OCI-LY1 (cell line): ENCODE data around the gene SLC22A4.

Experiments used
- H2AFZ ChIP-seq: fragments of 200-600 bp; sonication (generic), shearing (Covaris generic); 2 replicates; pipeline ENCODE4 v1.6.0; 2014; ENCODE audit warnings: antibody characterized with exemption, mild to moderate bottlenecking, low read length
- H3F3A ChIP-seq: fragments of 200-600 bp; sonication (generic), shearing (Covaris generic); 2 replicates; pipeline ENCODE4 v1.6.0; 2014; ENCODE audit warnings: mild to moderate bottlenecking, antibody characterized with exemption, low read length, moderate library complexity; ENCODE audit not compliant: insufficient read depth
- H3K27ac ChIP-seq: fragments of 200-600 bp; sonication (generic); 2 replicates; pipeline ENCODE4 v1.5.1; 2014; ENCODE audit warnings: low read length, mixed run types, mild to moderate bottlenecking, low read depth; ENCODE audit not compliant: poor library complexity, severe bottlenecking
- H3K27me3 ChIP-seq: fragments of 200-600 bp; sonication (generic); 2 replicates; pipeline ENCODE4 v1.6.0; 2014; ENCODE audit warnings: antibody characterized with exemption, mild to moderate bottlenecking, low read length, moderate library complexity; ENCODE audit not compliant: insufficient read depth
- H3K36me3 ChIP-seq: fragments of 200-600 bp; sonication (generic); 2 replicates; pipeline ENCODE4 v1.6.1; 2014; ENCODE audit warnings: mild to moderate bottlenecking, antibody characterized with exemption, low read length, moderate library complexity, mixed read lengths; ENCODE audit not compliant: insufficient read depth
- H3K4me1 ChIP-seq: fragments of 200-600 bp; sonication (generic); 2 replicates; pipeline ENCODE4 v1.5.1; 2014; ENCODE audit warnings: mild to moderate bottlenecking, low read length, moderate library complexity; ENCODE audit not compliant: insufficient read depth, severe bottlenecking
- H3K4me2 ChIP-seq: fragments of 200-600 bp; sonication (generic), shearing (Covaris generic); 2 replicates; pipeline ENCODE4 v1.6.1; 2014; ENCODE audit warnings: low read length
- H3K4me3 ChIP-seq: fragments of 200-600 bp; sonication (generic); 2 replicates; pipeline ENCODE4 v1.5.1; 2014; ENCODE audit warnings: low read length, low read depth, mild to moderate bottlenecking, mixed read lengths; ENCODE audit not compliant: poor library complexity, severe bottlenecking
- H3K79me2 ChIP-seq: fragments of 200-600 bp; shearing (Covaris generic); 2 replicates; pipeline ENCODE4 v1.6.1; 2016; ENCODE audit warnings: mixed run types, low read length, mixed read lengths; ENCODE audit not compliant: insufficient read depth
- H3K9ac ChIP-seq: fragments of 200-600 bp; sonication (generic), shearing (Covaris generic); 2 replicates; pipeline ENCODE4 v1.6.1; 2014; ENCODE audit warnings: mild to moderate bottlenecking, low read length, mixed read lengths
- H3K9me2 ChIP-seq: fragments of 200-600 bp; sonication (generic), shearing (Covaris generic); 2 replicates; pipeline ENCODE4 v1.6.1; 2014; ENCODE audit warnings: low read depth, mild to moderate bottlenecking, low read length, mixed read lengths
- H3K9me3 ChIP-seq: fragments of 200-600 bp; shearing (Covaris generic); 2 replicates; pipeline ENCODE4 v1.6.1; 2014; ENCODE audit warnings: low read length, mixed read lengths
- H4K20me1 ChIP-seq: fragments of 200-600 bp; sonication (generic), shearing (Covaris generic); 2 replicates; pipeline ENCODE4 v1.6.0; 2016; ENCODE audit warnings: mild to moderate bottlenecking, low read length; ENCODE audit not compliant: insufficient read depth
- EZH2 ChIP-seq: fragments of 200-600 bp; sonication (generic), shearing (Covaris generic); IDR thresholded peaks from 2 replicates; pipeline ENCODE4 v1.8.0; 2017; ENCODE audit warnings: borderline replicate concordance, mixed run types, mild to moderate bottlenecking, antibody characterized with exemption, low read length, moderate library complexity, mixed read lengths
- TF ChIP-seq, protein P1 (sequence below): fragments of 200-600 bp; sonication (generic), shearing (Covaris generic); IDR thresholded peaks from 2 replicates; pipeline ENCODE4 v1.5.1; 2017; ENCODE audit warnings: mild to moderate bottlenecking, antibody characterized with exemption, low read length, moderate library complexity, mixed read lengths

The SLC22A4 gene

DNA sequence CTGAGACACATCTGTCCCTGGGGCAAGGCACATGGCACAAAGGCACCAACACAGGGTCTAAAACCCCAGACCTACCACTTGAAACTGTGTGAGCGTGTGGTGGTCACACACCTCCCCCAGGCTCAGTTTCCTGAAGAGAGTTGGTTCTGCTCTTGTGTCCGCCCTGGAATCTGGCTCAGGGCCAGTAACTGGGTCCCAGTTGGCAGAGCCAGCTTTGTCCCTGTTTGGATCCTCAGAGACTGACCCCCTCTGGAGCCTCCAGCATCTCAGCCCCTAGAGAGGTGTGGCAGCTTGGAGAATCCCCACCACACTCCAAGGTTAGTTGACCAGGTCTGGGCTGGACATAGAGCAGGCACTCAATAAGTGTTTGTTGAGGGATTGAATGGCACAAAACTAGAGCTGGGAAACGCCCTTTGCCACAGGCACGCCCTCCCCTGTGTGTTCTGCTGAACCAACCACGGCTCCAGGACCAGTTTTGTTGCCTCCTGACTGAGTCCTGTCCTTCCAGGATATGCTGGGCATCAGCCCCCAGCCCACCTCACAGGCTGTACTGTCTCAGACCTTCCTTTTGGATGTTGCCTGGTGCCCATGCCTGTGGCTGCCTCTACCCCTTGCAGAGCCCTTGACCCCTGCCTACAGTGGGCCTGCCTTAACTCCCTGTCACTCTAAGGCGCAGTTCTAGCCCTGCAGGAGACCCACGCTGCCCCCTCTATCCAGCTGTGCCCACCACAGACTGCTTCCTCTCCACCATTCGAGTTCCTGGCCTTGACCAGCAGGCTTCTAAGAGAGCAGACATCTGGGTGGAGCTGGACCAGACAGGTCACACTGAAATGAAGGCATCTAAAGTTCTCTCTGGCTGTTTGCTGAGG, 40.5 kb upstream of the SLC22A4 start:
- Histone ChIP-seq H3K4me2 (no peak overlapping the region), H2AFZ (no peak overlapping the region), H3F3A (no peaks in the 10 kb centered on the region), H4K20me1 (no peaks in the 10 kb centered on the region), H3K4me1 (no peaks in the 10 kb centered on the region), H3K4me3 (no peak overlapping the region), H3K36me3 (no peaks in the 10 kb centered on the region), H3K27ac (no peak overlapping the region), H3K9me2 (no peaks in the 10 kb centered on the region), H3K79me2 (no peaks in the 10 kb centered on the region), H3K27me3 (no peaks in the 10 kb centered on the region), H3K9me3 (no peaks in the 10 kb centered on the region), H3K9ac (no peak overlapping the region)
- no peak for TF ChIP-seq EZH2
- TF ChIP-seq, protein P1, sequence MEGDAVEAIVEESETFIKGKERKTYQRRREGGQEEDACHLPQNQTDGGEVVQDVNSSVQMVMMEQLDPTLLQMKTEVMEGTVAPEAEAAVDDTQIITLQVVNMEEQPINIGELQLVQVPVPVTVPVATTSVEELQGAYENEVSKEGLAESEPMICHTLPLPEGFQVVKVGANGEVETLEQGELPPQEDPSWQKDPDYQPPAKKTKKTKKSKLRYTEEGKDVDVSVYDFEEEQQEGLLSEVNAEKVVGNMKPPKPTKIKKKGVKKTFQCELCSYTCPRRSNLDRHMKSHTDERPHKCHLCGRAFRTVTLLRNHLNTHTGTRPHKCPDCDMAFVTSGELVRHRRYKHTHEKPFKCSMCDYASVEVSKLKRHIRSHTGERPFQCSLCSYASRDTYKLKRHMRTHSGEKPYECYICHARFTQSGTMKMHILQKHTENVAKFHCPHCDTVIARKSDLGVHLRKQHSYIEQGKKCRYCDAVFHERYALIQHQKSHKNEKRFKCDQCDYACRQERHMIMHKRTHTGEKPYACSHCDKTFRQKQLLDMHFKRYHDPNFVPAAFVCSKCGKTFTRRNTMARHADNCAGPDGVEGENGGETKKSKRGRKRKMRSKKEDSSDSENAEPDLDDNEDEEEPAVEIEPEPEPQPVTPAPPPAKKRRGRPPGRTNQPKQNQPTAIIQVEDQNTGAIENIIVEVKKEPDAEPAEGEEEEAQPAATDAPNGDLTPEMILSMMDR = no peak

DNA sequence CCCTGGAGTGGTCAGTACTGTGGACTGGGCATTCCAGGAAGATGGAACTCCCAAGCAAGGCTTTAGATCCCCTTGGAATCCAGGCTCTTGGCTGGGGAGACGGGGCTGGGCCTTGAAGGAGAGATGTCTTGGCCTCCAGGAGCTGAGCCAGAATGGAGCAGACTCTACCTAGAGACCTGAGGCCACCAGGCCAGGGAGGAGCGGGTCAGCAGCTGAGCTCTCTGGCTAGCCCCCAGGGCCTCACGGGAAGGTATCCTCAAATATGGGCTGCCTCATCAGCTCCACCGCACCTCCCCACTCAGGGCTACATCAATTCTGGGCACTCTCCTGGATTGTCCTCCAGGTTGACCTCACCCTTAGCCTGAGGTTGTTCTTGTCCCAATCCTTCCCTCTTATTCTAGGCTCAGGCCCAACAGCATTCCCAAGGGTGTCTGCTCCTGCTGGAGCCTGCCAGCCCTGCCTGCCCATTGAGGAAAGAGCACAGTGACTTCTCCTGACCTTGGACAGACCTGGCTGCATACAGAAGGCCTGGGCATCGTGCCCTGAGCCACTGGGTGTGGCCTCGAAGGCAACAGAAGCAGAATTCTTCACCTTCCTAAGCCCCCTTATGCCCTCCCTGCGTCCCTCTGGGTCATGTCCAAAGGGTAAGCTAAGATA, 39.7 kb upstream of the SLC22A4 start:
- Histone ChIP-seq H3K27me3 (no peaks in the 10 kb centered on the region), H3K4me3 (no peak overlapping the region), H3K36me3 (no peaks in the 10 kb centered on the region), H3K9ac (no peak overlapping the region), H2AFZ (no peak overlapping the region), H3K9me2 (no peaks in the 10 kb centered on the region), H3K9me3 (no peaks in the 10 kb centered on the region), H3K4me2 (no peak overlapping the region), H3K79me2 (no peaks in the 10 kb centered on the region), H3K27ac (no peak overlapping the region), H3F3A (no peaks in the 10 kb centered on the region), H4K20me1 (no peaks in the 10 kb centered on the region), H3K4me1 (no peaks in the 10 kb centered on the region)
- TF ChIP-seq, protein P1 = no peak
- no peak for TF ChIP-seq EZH2

DNA sequence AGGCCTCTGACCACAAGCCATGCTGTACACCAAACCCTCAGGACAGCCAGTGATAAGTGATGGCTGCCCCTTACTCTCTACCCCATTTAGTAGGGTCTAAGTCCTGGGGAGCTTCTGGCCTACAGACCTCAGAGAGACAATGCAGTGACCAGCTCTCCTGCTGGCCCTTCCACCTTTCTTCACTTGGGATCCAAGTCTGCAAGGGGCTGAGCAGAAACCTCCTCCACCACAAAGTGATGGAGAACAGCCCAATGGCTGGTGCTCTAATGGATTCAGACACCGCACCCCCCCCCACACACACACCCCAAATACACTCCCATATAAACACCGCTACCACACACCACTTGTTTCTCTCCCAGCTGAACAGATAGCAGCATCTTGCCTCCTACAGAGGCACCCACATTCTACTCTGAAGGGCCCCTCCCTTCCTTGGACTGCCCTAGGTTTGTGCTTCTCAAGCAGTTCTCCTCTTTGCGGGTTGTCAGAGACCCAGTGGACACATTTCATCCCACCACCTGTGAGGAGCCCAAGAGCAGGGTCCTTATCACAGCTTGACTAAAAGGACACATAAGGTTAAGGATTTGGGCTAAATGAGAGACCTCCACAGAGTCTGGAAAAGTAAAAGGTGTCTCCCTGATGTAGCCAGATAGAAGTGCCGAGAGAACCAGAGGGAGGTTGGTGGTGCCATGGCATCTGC, 38.0 kb upstream of the SLC22A4 start:
- TF ChIP-seq EZH2 = no peak
- TF ChIP-seq, protein P1 = no peak
- Histone ChIP-seq H3K4me3 (no peak overlapping the region), H2AFZ (no peak overlapping the region), H4K20me1 (no peaks in the 10 kb centered on the region), H3K4me1 (no peaks in the 10 kb centered on the region), H3K9me3 (no peaks in the 10 kb centered on the region), H3K9me2 (no peaks in the 10 kb centered on the region), H3K36me3 (no peaks in the 10 kb centered on the region), H3F3A (no peaks in the 10 kb centered on the region), H3K9ac (no peak overlapping the region), H3K27me3 (no peaks in the 10 kb centered on the region), H3K4me2 (no peak overlapping the region), H3K27ac (no peak overlapping the region), H3K79me2 (no peaks in the 10 kb centered on the region)
